NCI-H2196 treated with DMSO at 0.1 percent for 48 hours (cell line): Measurements from ENCODE around the gene PLXNA2.

ENCODE experiments used
- DNase-seq: peaks from one replicate; lab custom pipeline; 2025; ENCODE audit not compliant: unreplicated experiment; lab: John Stamatoyannopoulos, UW

Gene PLXNA2

DNA sequence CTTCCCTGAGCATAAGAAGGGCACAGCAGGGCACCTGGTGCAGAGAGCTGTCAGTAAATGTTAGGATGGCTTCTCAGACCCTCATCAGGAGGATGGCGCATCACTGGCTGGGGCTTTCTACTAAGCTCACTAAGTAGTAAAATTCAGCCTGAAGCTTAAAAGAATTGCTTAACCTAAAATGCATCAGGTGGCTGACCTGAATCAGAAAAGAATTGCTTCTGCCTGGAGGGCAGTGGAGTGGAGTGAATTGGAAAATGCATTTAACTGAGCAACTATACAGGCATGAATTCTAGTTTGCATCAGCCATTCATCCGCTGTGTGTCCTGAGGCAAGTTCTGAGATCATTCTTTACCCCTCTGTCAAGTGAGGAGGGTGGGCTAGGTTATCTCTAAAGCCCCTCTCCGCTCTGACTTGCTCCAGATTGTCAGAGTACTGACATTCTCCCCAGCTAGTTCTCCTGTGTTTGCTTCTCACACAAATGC, 191.2 kb downstream of the PLXNA2 start:
- DNase-seq, result no peak

DNA sequence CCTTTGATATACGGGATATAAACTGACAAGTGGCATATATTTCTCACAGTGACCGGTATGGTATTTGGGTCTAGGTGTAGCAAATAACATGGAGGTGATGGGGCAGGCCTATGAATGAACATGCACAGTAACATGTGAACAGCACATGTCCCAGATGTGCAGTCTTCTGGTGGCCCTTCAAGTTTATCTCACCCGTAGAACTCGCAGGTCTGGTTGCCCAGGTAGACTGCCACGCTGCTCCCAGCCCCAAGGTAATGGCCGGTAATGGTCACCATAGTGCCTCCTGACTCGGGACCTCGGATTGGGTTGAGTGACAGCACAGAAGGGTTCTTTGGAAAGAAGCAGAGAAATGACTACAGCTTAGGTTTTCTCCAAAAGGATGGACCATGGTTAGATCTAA, 192.0 kb downstream of the PLXNA2 start:
- no peak for DNase-seq

DNA sequence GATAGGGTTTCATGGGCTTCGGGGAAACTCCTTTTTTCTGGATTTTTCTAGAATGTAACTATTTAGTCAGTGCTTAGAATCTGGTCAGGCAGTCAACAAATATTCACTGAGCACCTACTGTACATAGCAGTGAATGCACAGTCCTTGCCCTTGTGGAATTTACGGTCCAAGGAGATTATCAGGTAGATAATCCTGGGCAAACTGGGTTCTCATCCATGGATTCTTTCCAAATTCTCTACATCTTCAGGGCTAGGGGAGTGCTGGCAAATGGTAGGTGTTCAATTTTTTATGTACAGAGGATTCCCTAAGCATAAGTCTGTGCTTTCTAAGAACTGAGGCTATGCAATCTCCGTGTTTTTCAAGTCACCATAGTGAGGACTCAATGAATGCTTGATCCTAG, 192.5 kb downstream of the PLXNA2 start:
- no peak for DNase-seq

DNA sequence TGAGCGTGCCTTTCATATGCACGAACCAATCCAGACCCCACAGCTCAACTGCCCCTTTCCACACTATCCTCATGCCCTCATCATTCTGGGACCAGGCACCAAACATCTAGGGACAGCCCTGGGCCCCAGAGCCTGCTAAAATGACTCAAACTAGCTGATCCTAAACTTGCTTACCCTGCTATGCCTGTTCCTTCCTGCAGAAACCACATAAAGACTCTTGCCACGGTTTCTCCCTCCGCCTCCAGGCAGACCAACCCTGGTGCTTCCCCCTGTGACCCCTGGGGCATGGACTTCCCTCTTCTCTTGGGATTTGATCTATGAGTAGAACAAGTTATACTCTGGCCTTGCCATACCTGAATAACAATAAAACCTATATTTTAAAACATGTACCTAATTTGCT, 195.3 kb downstream of the PLXNA2 start:
- DNase-seq, result no peak

DNA sequence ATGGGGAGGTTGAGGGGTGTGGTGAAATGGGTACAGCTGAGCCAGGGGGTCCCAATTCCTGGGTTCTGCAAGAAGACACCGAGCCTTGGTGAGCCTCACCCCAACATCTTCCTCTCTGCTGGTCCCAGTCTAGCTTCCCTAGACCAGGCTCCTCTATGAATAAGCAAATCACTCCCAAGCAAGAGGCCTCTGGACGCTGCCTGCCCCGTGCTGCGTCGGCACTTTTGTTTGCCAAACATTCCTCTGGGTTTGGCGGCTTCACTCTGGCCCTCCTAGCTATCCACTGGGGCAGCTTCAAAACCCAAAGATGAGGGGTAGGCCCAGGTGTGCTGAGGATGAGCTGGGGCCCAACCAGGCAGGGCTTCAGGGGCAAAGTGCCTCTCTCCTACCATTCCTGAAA, 196.2 kb downstream of the PLXNA2 start:
- DNase-seq, result no peak

DNA sequence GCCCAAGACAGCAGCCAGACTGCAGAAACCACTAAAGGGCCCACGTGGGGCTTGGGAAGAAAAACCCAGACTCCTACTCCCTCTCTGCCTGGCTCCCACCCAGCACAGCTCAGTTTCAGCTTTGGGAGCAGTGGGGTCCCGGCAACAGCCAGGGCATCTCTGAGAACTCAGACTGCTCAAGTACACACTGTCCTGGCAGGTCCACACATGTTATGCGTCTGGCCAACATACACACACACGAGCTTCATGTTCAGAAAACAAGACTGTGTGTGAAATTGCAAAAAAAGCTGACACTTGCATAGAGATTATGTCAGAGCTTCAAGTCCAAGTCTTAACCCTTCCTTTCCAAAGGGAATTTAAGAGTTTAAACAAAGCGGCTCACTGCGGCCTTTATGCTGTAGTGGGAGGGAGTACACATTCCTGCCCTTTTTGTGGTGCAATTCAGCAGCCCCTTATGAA, 196.7 kb downstream of the PLXNA2 start:
- no peak for DNase-seq

GRCh38 chr1:208045463-208046260, 198.5 kb downstream of the PLXNA2 start:
- DNase-seq, result no peak

DNA sequence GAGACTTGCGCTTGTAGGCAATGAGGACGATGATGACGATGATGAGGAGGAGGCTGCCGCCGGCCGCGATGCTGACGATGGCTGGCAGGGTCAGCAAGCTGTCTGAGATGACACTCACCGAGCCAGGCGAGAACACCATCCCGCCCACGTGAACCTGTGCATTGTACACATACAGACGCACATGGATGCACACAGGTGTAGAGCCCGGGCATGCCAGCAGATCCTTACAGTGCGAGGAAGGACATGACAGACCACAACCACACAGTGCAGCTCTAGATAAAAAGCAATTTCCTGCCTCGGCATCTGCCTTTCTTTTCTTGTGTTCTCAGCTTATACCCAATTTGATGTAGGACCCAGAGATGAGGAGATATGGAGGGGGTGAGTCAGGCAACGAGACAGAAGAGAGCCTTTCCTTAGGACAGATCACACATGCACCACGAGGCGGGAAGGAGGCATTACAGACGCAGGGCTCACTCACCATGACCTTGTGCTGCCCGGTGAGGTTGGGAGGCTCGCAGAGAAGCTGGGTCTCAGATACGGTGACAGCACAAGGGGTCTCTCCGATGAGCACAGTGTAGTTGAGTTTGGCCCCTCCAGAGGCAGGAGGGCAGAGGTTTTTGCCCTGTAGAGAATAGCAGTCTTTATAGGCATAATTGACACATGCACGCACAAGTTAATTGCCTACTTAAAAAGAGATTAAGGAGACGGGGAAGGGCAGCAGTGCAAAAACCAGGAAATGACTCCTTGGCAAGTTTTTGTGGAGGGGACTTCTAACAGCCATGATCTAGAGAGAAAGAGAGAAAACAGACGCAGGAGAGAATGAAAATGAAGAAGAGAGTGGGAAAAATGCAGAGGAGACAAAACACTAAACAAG, 199.4 kb downstream of the PLXNA2 start:
- no peak for DNase-seq

GRCh38 chr1:208043691-208044181, 200.4 kb downstream of the PLXNA2 start:
- DNase-seq, result no peak

DNA sequence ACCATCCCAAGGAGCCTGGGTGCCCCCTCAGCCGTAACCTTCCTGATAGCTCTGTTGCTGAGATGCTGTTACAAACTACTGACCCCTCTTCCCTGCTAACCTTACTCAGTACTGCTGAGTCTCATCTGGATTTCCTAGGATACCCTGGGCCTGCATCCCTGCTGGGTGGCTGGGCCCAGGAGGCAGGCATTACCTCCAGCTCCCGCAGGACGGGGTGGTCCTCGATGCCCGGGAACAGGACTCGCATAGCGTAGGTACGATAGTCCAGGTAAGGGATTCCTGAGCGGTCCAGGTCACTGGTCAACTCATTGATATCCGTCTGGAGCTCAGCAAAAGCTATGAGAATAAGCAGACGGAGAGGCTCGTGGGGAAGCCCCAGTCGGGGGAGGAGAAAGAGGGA, 201.3 kb downstream of the PLXNA2 start:
- DNase-seq, result no peak

- DNase-seq, result no peak
Observed at GRCh38 chr1:208042041-208042615, 202.1 kb downstream of the PLXNA2 start.

GRCh38 chr1:208041505-208041904, 202.7 kb downstream of the PLXNA2 start:
- DNase-seq, result no peak

- DNase-seq, result no peak
Observed at GRCh38 chr1:208040821-208041297, 203.3 kb downstream of the PLXNA2 start.

DNA sequence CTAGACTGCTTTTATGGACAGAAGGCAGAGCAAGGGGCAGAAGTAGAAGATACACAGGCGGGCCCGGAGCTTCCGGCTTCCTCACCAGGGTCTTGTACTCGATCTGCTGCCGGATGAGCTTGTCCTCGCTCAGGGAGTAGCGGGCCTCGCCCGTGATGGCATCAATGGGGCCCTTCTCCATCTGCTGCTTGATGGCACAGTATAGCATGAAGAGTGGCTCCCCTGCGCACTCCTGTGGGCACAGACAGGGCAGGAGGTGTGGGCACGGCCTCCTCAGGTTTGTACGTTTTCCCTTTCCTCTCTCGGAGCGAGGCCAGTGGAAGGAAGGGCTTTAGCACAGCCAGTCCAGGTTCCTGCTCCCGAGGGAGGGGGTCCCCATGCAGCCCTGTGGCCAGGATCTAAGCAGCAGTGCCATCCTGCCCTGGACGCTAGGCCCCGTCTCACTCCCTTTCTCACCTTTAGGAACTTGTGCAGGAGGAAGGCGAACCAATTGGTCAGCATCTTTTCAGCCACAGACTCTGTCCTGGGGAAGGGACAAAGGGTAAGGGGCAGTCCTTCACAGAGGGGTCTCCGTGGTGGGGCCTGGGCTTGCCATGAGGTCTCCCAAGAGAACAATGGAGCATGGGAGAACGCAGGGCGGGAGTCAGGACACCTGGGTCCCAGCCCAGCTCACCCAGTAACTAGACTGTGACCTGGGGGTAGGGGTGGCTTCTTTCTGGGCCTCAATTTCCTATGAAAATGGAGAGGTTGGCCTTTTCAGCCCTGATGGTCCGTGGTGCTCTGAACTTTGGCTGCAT, 204.4 kb downstream of the PLXNA2 start:
- no peak for DNase-seq

- no peak for DNase-seq
Observed at GRCh38 chr1:208038303-208038702, 205.9 kb downstream of the PLXNA2 start.

- DNase-seq, result no peak
Observed at GRCh38 chr1:208036918-208037766, 207.0 kb downstream of the PLXNA2 start.

DNA sequence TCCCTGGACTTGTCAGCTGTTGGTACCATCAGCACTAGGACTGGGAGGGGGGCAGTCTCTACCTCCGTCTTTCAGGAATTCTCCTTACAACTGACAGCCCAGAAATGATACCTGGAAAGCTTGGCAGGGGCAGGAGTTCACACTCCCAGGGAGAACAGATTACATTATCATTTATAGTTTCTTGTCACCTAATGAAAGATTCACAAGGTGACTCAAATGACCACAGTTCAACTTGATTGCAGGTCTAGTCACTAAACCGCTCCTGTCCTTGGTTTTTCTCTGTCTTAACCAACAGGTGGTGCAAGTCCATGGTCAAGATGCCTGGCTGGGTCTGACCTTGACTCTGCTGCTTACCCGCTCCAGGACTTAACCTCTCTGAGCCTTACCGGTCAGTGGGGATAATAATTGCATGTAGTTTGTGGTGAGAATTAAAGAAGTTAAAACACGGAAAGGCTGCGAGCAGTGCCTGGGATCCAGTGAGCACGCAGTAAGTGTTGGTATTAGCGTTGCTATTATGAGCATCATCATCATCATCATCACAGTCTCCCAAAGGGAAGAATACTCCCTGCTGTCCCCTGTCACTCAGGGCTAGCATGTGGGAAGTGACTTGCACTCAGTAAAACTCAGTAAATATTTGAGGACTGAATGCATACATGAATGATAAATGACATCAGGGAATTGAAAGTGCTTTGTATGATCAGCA, 207.9 kb downstream of the PLXNA2 start:
- no peak for DNase-seq

DNA sequence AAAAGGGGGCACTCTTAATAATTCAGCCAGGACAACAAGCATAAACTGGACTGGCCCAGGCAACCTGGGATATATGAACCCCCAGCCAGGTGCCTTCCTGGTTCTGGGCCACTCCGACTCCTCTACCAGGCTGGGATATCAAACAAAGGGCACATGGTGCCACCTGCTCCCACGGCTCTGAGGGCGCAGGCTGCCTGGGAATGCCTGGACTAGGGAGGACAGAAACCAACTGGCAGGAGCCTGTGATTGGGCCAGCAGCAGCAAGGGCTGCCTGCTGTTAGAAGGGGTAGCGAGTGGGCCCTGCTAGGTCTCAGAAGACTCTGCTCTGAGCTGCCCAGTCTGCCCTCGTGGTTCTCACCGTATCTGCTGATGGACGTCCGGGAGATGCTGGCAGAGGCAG, 210.0 kb downstream of the PLXNA2 start:
- DNase-seq, result no peak

DNA sequence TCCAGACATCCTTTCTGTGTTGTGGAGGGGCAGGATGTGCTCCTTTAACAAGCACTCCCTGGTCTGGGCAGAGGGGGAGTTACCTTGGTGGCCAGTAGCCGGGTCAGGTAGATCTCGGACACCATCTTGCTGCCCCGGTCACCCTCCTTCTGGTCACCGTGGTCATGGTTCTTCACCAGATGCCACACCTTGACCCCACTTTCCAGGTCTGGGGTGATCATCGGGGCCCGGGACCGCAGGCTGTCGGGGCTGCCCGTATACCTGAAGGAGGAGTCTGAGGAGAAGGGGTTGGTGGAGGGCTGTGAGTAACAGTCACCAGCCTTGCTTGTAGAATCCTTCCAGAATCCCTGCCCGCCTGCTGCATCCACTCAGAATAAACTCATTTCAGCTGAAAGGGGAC, 210.9 kb downstream of the PLXNA2 start:
- no peak for DNase-seq
